ENCODE measurements around the gene INTS3.
A peak's percentile ranks its signal among the peaks of the same experiment; 100 is the strongest.
"Not testable (repeated sequence)": the region's sequence is repeated elsewhere in the genome, so short reads cannot be mapped to it uniquely, and the experiment has no call there.

The INTS3 gene

GRCh38 chr1:153764310-153764709 is 36.5 kb downstream of the INTS3 start:
- DNase-seq (ENCODE audit: low spot score in 2 of 2) (no peak), ATAC-seq (no peak)
- Mint-ChIP-seq H3K27ac (no peak overlapping the region), H3K4me1 (no peaks in the 10 kb centered on the region), H3K4me3 (no peak overlapping the region), H3K36me3 (peaks cover 87% of the 10 kb centered on the region), H3K9me3 (no peaks in the 10 kb centered on the region)

DNA sequence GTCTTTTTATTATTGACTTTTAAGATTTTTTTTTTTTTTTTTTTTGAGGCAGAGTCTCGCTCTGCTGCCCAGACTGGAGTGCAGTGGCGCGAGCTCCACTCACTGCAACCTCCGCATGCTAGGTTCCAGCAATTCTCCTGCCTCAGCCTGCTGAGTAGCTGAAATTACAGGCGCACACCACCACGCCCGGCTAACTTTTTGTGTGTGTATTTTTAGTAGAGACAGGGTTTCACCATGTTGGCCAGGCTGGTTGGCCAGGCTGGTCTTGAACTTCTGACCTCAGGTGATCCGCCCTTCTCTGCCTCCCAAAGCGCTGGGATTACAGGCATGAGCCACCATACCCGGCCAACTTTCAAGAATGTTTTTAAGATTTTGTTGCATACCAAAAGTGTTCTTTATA is 38.8 kb downstream of the INTS3 start:
- H3K4me1 Mint-ChIP-seq; H3K4me3 Mint-ChIP-seq; H3K27ac Mint-ChIP-seq; H3K9me3 Mint-ChIP-seq; ATAC-seq; DNase-seq (ENCODE audit: low spot score in 2 of 2): not testable (repeated sequence)
- H3K36me3 Mint-ChIP-seq, result peaks cover 84% of the 10 kb centered on the region

GRCh38 chr1:153767519-153767918 is 39.7 kb downstream of the INTS3 start:
- H3K4me1 Mint-ChIP-seq, result peaks cover under 1% of the 10 kb centered on the region
- no peak for DNase-seq (ENCODE audit: low spot score in 2 of 2)
- H3K27ac Mint-ChIP-seq, result peak overlapping the region; percentile 85
- H3K4me3 Mint-ChIP-seq, result no peak overlapping the region
- H3K36me3 Mint-ChIP-seq, result peaks cover 82% of the 10 kb centered on the region
- ATAC-seq, result no peak
- H3K9me3 Mint-ChIP-seq, result no peaks in the 10 kb centered on the region

GRCh38 chr1:153768316-153769181 is 40.7 kb downstream of the INTS3 start:
- Mint-ChIP-seq H3K27ac (peak overlapping the region; percentile 85), H3K4me1 (peaks cover 10% of the 10 kb centered on the region), H3K9me3 (no peaks in the 10 kb centered on the region), H3K36me3 (peaks cover 74% of the 10 kb centered on the region), H3K4me3 (no peak overlapping the region)
- ATAC-seq (no peak), DNase-seq (ENCODE audit: low spot score in 2 of 2) (no peak)

- ATAC-seq (no peak), DNase-seq (ENCODE audit: low spot score in 2 of 2) (no peak)
- H3K4me3 Mint-ChIP-seq, result no peak overlapping the region
- no peaks in the 10 kb centered on the region for H3K9me3 Mint-ChIP-seq
- peak overlapping the region; percentile 85 for H3K27ac Mint-ChIP-seq
- H3K4me1 Mint-ChIP-seq, result peaks cover 17% of the 10 kb centered on the region
- H3K36me3 Mint-ChIP-seq, result peaks cover 72% of the 10 kb centered on the region
Observed at GRCh38 chr1:153769221-153769620, 41.4 kb downstream of the INTS3 start.

- Mint-ChIP-seq H3K9me3 (no peaks in the 10 kb centered on the region), H3K36me3 (peaks cover 62% of the 10 kb centered on the region), H3K27ac (peak overlapping the region; percentile 85), H3K4me1 (peaks cover 27% of the 10 kb centered on the region), H3K4me3 (no peak overlapping the region)
- DNase-seq (ENCODE audit: low spot score in 2 of 2) (no peak), ATAC-seq (no peak)
Observed at GRCh38 chr1:153770797-153771196, 42.9 kb downstream of the INTS3 start.

DNA sequence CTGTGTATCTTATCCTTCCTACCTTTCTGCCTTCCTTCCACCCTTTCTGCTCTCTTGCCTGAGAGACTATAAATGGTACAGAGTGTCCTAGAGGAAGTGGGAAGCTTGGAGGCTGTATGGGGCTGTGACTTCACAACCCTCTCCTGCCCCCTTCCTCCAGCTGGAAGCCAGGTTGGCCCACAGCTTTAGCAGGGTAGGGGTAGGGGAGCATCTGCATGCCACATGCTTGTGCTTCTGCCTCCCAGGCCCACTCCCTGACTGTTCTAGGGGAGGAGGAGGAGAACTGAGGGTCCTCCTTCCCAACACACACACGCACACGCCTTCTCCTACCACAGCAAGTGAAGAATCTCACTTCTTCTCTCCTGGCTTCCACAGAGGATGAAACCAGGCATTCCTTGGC is 43.4 kb downstream of the INTS3 start:
- no peak for ATAC-seq
- Mint-ChIP-seq H3K4me3 (no peak overlapping the region), H3K4me1 (peaks cover 30% of the 10 kb centered on the region), H3K9me3 (no peaks in the 10 kb centered on the region), H3K36me3 (peaks cover 57% of the 10 kb centered on the region), H3K27ac (no peak overlapping the region)
- DNase-seq (ENCODE audit: low spot score in 2 of 2), result no peak

- DNase-seq (ENCODE audit: low spot score in 2 of 2) (no peak), ATAC-seq (no peak)
- Mint-ChIP-seq H3K36me3 (peaks cover 49% of the 10 kb centered on the region), H3K4me1 (peaks cover 37% of the 10 kb centered on the region), H3K9me3 (no peaks in the 10 kb centered on the region), H3K4me3 (no peak overlapping the region), H3K27ac (no peak overlapping the region)
Observed at GRCh38 chr1:153771841-153772593, 44.2 kb downstream of the INTS3 start.

DNA sequence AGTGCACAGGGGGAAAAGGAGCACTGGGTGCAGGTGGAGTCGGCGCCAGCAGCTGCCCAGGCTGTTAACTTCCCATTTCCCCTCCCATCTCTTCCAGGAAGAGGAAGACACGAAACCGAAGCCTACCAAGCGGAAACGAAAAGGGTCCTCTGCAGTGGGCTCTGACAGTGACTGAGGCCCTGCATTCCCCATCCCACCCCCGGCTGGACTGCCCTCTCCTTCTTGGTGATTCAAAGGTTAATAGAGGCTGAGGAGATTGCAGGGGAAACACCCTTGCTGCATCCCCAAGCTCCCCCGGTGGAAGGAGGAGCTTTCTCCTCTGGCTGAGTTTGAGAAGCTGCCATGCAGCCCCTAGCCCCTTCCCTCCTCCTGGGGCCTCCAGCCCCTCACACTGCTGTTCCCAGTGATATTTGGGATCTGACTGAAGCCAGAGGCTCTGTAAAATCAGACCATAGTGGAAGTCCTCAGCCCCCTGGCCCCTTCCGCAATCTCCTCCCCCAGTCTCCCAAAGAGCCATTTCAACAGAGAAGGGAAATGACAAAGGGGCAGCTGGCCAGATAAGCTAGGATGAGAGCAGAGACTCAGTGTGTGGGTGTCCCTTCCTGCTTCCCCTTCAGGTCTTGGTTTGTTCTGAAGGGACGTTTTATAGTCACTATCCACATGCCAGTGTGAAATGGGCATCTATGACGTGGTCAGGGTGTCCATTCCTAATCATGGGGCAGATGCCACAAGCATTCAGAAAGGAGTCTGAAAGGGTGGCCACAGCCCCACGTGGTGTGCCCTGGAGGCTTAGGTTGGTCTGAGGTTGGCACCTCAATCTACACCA is 45.5 kb downstream of the INTS3 start:
- Mint-ChIP-seq H3K27ac (peak overlapping the region; percentile 70), H3K9me3 (no peaks in the 10 kb centered on the region), H3K4me1 (peaks cover 49% of the 10 kb centered on the region), H3K4me3 (peak overlapping the region; percentile 76), H3K36me3 (peaks cover 36% of the 10 kb centered on the region)
- DNase-seq (ENCODE audit: low spot score in 2 of 2) (no peak), ATAC-seq (no peak)

- DNase-seq (ENCODE audit: low spot score in 2 of 2) (no peak), ATAC-seq (no peak)
- Mint-ChIP-seq H3K9me3 (no peaks in the 10 kb centered on the region), H3K4me1 (peaks cover 49% of the 10 kb centered on the region), H3K36me3 (peaks cover 33% of the 10 kb centered on the region), H3K27ac (peak overlapping the region; percentile 70), H3K4me3 (peak overlapping the region; percentile 76)
Observed at GRCh38 chr1:153774026-153774595, 46.3 kb downstream of the INTS3 start.

DNA sequence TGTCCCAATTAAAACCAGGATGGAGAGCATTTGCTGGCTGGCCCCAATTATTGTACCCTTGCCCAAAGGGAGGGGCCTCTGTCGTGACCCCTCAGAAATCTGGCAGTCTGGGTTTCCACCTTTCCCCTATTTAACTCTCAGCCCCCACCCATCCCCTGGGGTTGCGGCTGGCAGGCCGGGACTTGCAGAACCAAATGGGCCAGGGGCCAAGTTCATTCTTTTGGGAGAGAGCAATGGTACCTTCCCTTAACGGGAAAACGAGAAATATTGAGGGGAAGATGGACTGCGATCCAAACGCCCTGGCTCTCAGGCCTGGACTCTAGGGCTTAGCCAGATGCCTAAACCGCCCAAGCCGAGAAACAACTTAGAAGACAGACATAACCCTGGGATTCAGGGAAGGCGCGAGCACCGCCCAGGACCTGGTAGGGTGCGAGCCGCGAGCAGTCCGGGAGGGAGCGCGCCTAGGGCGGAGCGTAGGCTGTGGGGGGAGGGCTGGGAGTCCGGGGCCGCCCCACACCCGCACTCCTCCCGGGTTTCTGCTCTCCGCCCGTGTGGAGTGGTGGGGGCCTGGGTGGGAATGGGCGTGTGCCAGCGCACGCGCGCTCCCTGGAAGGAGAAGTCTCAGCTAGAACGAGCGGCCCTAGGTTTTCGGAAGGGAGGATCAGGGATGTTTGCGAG is 47.1 kb downstream of the INTS3 start, which contains the start of gene SLC27A3:
Gene SLC27A3 (plus strand): TSS at position 628 of the 678 bp plus-strand sequence. CDS start 91 bp downstream, outside the sequence.
- Mint-ChIP-seq H3K27ac (peak within 1 kb of the TSS; percentile 70), H3K4me3 (peak within 1 kb of the TSS; percentile 76), H3K9me3 (no peaks in the 10 kb centered on the region), H3K36me3 (peaks cover 26% of the 10 kb centered on the region), H3K4me1 (peaks cover 49% of the 10 kb centered on the region)
- DNase-seq (ENCODE audit: low spot score in 2 of 2), result no peak
- ATAC-seq, result peak; percentile 52

GRCh38 chr1:153775458-153776327 is 47.8 kb downstream of the INTS3 start:
- DNase-seq (ENCODE audit: low spot score in 2 of 2), result peak; percentile 44 to 81
- peaks cover 21% of the 10 kb centered on the region for H3K36me3 Mint-ChIP-seq
- H3K4me3 Mint-ChIP-seq, result peak overlapping the region; percentile 76
- ATAC-seq, result peak; percentile 79
- H3K9me3 Mint-ChIP-seq, result no peaks in the 10 kb centered on the region
- peak overlapping the region; percentile 70 for H3K27ac Mint-ChIP-seq
- peaks cover 49% of the 10 kb centered on the region for H3K4me1 Mint-ChIP-seq

DNA sequence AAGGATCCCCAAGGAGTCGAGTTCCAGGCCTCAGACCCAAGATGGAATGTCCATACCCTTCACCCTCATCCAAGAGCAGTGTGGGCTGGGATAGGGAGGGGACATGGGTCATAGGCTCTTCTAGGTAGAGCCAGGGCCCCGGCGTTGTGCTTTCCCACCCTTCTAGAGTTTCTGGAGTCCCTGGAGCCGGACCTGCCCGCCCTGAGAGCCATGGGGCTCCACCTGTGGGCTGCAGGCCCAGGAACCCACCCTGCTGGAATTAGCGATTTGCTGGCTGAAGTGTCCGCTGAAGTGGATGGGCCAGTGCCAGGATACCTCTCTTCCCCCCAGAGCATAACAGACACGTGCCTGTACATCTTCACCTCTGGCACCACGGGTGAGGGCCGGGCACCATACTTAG is 48.5 kb downstream of the INTS3 start:
- H3K4me3 Mint-ChIP-seq, result peak overlapping the region; percentile 76
- peak overlapping the region; percentile 39 for H3K27ac Mint-ChIP-seq
- ATAC-seq, result no peak
- H3K9me3 Mint-ChIP-seq, result no peaks in the 10 kb centered on the region
- peaks cover 14% of the 10 kb centered on the region for H3K36me3 Mint-ChIP-seq
- no peak for DNase-seq (ENCODE audit: low spot score in 2 of 2)
- H3K4me1 Mint-ChIP-seq, result peaks cover 49% of the 10 kb centered on the region

Data from stimulated activated effector memory CD8-positive, alpha-beta T cell treated with anti-CD3 and anti-CD28 coated beads, Interleukin-12 subunit alpha, Interleukin-12 subunit beta, amount 100 ng/mL, for 72 hours (primary cell).